Activated CD8-positive, alpha-beta memory T cell treated with anti-CD3 and anti-CD28 coated beads, Interleukin-2, amount 10 ng/mL, durations not matched to agents 7 days and 5 days (primary cell): Measurements from ENCODE around the gene GIMAP6. TPM values are rescaled to one million over a fixed set of nuclear protein-coding genes. Genes with fewer than 3 reads are reported as not detected.
"Not testable (repeated sequence)": the region's sequence is repeated elsewhere in the genome, so short reads cannot be mapped to it uniquely, and the experiment has no call there.

Experiments
- ATAC-seq: fragments of 150-1000 bp; cut with Tn5 transposase; one replicate; pipeline ENCODE4 v1.10.0; 2021; ENCODE audit warnings: moderate library complexity
- CTCF ChIA-PET: fragments of 350-600 bp; sonication (Branson Sonifier 250); formaldehyde crosslinking; loops from one replicate; lab custom pipeline; 2021; ENCODE audit warnings: antibody characterized with exemption; lab: Charles Lee
- DNase-seq: peaks from one replicate; pipeline ENCODE4 v3.0.0-alpha.2; 2020
- H3K27ac Mint-ChIP-seq: one replicate; pipeline ENCODE4 v1.8.0; 2021; ENCODE audit warnings: mild to moderate bottlenecking, mixed read lengths
- H3K27me3 Mint-ChIP-seq: one replicate; pipeline ENCODE4 v1.8.0; 2021; ENCODE audit warnings: mixed read lengths
- H3K36me3 Mint-ChIP-seq: one replicate; pipeline ENCODE4 v1.8.0; 2021; ENCODE audit warnings: mild to moderate bottlenecking, mixed read lengths
- H3K4me1 Mint-ChIP-seq: one replicate; pipeline ENCODE4 v1.8.0; 2021; ENCODE audit warnings: mixed read lengths
- H3K4me3 Mint-ChIP-seq: one replicate; pipeline ENCODE4 v1.8.0; 2021; ENCODE audit warnings: mild to moderate bottlenecking, moderate library complexity, mixed read lengths
- H3K9me3 Mint-ChIP-seq: one replicate; pipeline ENCODE4 v1.8.0; 2022; ENCODE audit warnings: low read depth, mixed read lengths
- total RNA-seq, 2 experiments: library from RNA; stranded (reverse); gene quantifications; one replicate each; pipeline ENCODE4 v1.2.3, GENCODE V29; 2021

Gene GIMAP6
- total RNA-seq, 2 experiments from 2014 or later, result 54.6 to 65.0 TPM

DNA sequence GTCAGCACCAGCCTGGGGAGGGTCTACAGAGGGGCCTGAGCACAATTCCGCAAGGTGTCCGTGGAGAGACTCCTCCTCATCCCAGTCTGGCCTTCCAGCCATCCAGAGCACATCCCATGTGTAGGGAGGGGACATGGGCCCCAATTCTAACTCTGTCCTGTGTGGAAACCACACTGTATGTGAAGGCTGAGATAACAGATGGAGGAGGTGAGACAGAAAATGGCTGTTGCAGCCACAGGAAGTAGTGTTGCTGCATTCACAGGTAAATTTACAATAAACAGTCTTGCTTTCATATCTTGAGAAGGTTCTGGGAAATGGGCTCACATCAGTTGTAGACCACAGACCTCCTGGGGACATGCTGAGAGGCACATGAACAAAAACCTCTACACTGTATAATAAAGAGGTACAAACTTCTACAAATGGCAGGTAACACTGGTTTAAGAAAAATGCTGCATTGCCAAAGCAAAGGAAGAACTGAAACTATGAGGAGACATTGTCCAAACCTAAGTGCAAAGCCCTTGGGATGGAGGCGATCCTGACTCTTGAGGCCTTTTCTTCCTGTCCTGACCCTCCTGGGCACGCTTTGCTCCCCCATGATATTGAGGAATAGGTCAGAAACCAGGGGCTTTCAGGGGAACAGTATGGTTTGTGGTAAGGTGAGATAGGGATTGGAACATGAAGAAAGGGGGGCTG is 31.8 kb upstream of the GIMAP6 start:
- DNase-seq (peak; percentile 82), ATAC-seq (peak; percentile 43)
- H3K4me3 Mint-ChIP-seq, result peak overlapping the region; percentile 52
- peaks cover 3% of the 10 kb centered on the region for H3K9me3 Mint-ChIP-seq
- peaks cover 79% of the 10 kb centered on the region for H3K4me1 Mint-ChIP-seq
- H3K27ac Mint-ChIP-seq, result peak overlapping the region; percentile 93
- peaks cover 33% of the 10 kb centered on the region for H3K36me3 Mint-ChIP-seq
- no peaks in the 10 kb centered on the region for H3K27me3 Mint-ChIP-seq
- CTCF ChIA-PET, result interaction anchor here (1.0 kb wide), 1 partner anchor 213 kb away, joined by 4 read pairs; no protein-coding TSS in a partner anchor

DNA sequence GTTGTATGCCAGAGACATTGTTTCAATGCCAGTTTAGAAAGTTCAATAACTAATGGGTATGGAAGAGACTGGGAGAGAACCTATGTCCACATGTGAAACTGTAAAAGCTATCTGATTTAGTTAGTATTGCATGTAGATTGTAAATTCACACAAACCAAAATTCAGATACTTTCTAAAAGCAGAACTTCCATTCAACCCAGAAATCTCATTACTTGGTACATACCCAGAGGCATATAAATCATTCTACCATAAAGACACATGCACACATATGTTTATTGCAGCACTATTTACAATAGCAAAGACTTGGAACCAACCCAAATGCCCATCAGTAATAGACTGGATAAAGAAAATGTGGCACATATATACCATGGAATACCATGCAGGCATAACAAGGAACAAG is 30.6 kb upstream of the GIMAP6 start:
- peaks cover 36% of the 10 kb centered on the region for H3K36me3 Mint-ChIP-seq
- DNase-seq, H3K9me3 Mint-ChIP-seq, ATAC-seq, CTCF ChIA-PET, H3K27me3 Mint-ChIP-seq, H3K4me3 Mint-ChIP-seq: not testable (repeated sequence)
- H3K4me1 Mint-ChIP-seq, result peaks cover 68% of the 10 kb centered on the region
- peak overlapping the region; percentile 93 for H3K27ac Mint-ChIP-seq

DNA sequence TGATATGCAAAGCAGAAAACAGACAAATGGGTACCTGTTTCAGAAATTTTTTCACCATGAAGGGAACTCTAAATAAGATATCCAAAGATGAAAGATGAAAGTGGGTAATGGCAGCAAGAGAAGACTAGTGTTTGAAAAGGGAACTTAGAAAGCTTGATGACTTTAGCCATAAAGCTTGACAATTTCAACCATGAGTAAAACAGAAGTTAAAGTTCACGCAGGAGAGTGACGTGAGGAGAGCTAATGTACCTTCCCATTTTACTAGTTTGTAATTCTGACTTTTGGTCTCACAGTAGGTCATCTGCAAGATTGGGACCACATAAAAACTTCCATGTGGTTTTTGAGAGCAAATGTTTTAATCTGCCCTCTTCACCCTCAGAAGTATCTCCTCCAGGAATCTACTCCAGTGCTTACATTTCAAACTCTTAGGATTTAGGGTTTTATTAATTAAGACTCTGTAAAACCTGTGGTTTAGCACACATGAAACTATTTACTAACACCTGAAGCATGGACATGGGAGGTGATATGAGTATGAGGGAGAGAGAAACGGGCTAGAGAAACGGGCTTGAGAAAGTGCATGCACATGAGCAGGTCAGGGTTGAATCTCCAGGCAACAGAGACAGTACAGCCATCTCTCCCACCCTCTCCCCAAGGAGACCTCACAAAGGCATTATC is 28.9 kb upstream of the GIMAP6 start:
- no peak overlapping the region for H3K27ac Mint-ChIP-seq
- CTCF ChIA-PET, result interaction anchor here (0.6 to 1.0 kb wide), 2 partner anchors 85 to 212 kb away, joined by 3 read pairs; no protein-coding TSS in a partner anchor

DNA sequence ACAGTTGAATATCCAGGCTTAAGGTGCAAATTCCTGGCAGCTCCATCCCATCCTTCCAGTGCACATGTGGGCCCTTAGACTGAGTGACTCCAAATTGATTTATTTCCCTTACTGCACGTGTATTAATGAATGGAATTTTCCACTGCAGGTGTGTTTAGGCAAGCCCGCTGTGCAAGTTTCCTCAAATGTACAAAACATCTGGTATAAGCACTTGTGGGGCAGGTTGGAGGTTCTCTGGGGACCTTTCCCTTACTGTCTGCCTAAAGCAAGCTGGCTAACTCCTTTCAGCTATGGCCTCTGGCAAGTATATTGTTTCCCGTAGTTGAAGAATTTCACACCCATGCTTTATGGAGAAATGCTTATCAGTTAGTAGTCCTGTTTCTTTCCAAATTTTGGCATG is 25.3 kb upstream of the GIMAP6 start:
- H3K36me3 Mint-ChIP-seq, result peaks cover 57% of the 10 kb centered on the region

More for the DNA sequence above, 28.9 kb upstream of the GIMAP6 start:
- DNase-seq (no peak), ATAC-seq (no peak)
- peaks cover 10% of the 10 kb centered on the region for H3K9me3 Mint-ChIP-seq
- H3K4me1 Mint-ChIP-seq, result peaks cover 50% of the 10 kb centered on the region
- peaks cover 42% of the 10 kb centered on the region for H3K36me3 Mint-ChIP-seq
- H3K4me3 Mint-ChIP-seq, result no peak overlapping the region
- no peaks in the 10 kb centered on the region for H3K27me3 Mint-ChIP-seq

DNA sequence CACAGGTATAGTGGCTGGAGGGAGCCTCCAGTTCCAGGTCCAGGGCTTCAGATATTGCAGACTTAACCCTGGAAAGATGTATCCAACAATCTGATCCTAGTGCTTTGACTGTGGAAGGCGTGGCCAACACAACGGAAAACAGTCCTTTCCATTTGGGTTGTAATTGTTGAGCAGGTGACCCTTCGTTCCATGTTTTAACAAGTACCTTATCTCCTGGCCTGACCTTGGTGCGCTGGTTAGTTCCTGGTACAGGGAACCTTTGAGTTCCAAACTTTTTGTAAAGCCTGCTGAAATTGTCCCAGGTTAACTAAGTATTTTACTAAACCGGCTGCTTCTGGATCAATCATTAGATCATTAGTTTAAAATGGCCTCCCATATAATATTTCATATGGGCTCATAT is 23.9 kb upstream of the GIMAP6 start:
- H3K27me3 Mint-ChIP-seq, result no peaks in the 10 kb centered on the region
- peaks cover 13% of the 10 kb centered on the region for H3K9me3 Mint-ChIP-seq
- CTCF ChIA-PET, result no interaction called here
- H3K4me3 Mint-ChIP-seq, result no peak overlapping the region
- H3K27ac Mint-ChIP-seq, result no peak overlapping the region
- H3K4me1 Mint-ChIP-seq, result peaks cover 6% of the 10 kb centered on the region
- no peak for ATAC-seq
- peaks cover 61% of the 10 kb centered on the region for H3K36me3 Mint-ChIP-seq
- no peak for DNase-seq

More for the DNA sequence above, 25.3 kb upstream of the GIMAP6 start:
- no peaks in the 10 kb centered on the region for H3K27me3 Mint-ChIP-seq
- DNase-seq (no peak), ATAC-seq (no peak)
- CTCF ChIA-PET, result no interaction called here
- no peak overlapping the region for H3K27ac Mint-ChIP-seq
- H3K4me1 Mint-ChIP-seq, result peaks cover 17% of the 10 kb centered on the region
- H3K4me3 Mint-ChIP-seq, result no peak overlapping the region
- peaks cover 13% of the 10 kb centered on the region for H3K9me3 Mint-ChIP-seq

DNA sequence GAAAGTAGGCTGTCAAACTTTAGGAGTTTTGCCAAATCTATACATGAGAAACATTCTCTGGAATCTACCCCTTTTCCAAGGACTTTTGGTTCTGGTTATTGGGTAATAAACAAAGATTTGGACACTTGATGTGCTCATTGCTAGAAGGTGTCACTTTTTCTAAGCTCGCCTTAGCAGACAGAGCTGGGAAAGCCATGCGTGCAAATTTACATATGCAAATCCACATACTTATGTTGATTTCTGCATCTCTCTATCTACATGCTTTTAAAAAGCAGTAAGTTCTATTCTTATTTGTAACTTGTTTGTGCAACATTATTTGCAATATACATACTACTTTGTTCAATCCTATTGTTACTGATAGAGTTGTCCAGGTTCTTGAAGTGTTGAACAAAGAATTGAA is 22.5 kb upstream of the GIMAP6 start:
- Mint-ChIP-seq H3K9me3 (peaks cover 11% of the 10 kb centered on the region), H3K36me3 (peaks cover 58% of the 10 kb centered on the region), H3K27ac (no peak overlapping the region), H3K4me3 (no peak overlapping the region), H3K27me3 (no peaks in the 10 kb centered on the region), H3K4me1 (peaks cover 2% of the 10 kb centered on the region)
- no peak for ATAC-seq
- CTCF ChIA-PET, result no interaction called here
- no peak for DNase-seq

DNA sequence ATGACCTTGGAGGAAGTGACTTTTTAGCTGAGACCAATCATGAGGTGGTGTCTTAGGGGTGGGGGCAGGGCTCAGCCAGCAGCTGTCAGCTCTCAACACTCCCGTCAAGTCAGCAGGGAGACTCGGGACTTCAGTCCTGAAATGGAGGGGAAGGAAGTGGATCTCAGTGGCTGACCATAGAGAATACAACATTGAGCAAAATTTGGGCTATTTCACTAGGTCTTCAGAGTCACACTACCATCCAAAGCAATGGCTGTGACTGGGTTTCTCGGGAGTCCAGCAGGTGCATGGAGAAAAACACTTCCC is 16.8 kb upstream of the GIMAP6 start:
- peaks cover 8% of the 10 kb centered on the region for H3K9me3 Mint-ChIP-seq
- H3K27ac Mint-ChIP-seq, result no peak overlapping the region

DNA sequence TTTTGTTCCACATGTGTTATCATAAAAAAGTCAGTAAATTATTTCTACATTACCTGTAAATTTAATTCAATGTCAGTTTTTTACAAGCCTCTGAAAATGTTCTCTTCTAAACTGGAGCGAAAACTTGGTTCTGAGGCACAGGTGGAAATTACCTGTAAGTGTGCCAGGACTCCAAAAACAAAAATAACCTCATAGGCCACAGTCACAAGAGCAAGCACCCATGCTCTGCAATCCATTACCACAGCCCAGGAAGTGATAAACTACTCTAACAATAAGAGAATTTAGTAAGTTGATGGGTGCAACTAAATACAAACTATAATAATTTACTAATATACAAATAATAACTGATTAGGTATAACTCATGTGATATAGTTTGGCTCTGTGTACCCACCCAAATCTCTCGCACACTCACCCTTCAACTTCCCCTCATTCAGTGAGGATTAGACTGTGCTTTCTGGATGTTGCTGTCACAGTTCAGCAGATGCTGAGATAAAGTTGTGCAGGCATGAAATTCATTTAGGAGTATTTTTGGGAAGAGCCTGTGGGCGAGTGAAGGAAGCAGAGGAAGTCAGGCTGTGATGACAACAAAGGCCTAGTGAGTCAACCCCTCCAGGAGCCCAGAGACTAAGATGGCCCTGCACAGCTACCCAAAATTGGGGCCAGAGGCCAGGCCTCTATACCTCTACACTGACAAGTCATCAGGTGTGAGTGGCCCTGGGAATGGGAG is 16.3 kb upstream of the GIMAP6 start:
- CTCF ChIA-PET, result interaction anchor here (1.4 kb wide), 1 partner anchor 9 kb away, joined by 3 read pairs; no protein-coding TSS in a partner anchor
- peaks cover 22% of the 10 kb centered on the region for H3K4me1 Mint-ChIP-seq
- H3K4me3 Mint-ChIP-seq, result no peak overlapping the region
- H3K9me3 Mint-ChIP-seq, result peaks cover 10% of the 10 kb centered on the region
- H3K27me3 Mint-ChIP-seq, result no peaks in the 10 kb centered on the region
- ATAC-seq, result no peak
- no peak overlapping the region for H3K27ac Mint-ChIP-seq
- H3K36me3 Mint-ChIP-seq, result peaks cover 48% of the 10 kb centered on the region
- no peak for DNase-seq

More for the DNA sequence above, 16.8 kb upstream of the GIMAP6 start:
- Mint-ChIP-seq H3K36me3 (peaks cover 48% of the 10 kb centered on the region), H3K4me1 (peaks cover 24% of the 10 kb centered on the region), H3K4me3 (no peak overlapping the region), H3K27me3 (no peaks in the 10 kb centered on the region)
- ATAC-seq (no peak), DNase-seq (no peak)
- CTCF ChIA-PET, result interaction anchor here (1.2 kb wide), 1 partner anchor 17 kb away, joined by 3 read pairs; no protein-coding TSS in a partner anchor

DNA sequence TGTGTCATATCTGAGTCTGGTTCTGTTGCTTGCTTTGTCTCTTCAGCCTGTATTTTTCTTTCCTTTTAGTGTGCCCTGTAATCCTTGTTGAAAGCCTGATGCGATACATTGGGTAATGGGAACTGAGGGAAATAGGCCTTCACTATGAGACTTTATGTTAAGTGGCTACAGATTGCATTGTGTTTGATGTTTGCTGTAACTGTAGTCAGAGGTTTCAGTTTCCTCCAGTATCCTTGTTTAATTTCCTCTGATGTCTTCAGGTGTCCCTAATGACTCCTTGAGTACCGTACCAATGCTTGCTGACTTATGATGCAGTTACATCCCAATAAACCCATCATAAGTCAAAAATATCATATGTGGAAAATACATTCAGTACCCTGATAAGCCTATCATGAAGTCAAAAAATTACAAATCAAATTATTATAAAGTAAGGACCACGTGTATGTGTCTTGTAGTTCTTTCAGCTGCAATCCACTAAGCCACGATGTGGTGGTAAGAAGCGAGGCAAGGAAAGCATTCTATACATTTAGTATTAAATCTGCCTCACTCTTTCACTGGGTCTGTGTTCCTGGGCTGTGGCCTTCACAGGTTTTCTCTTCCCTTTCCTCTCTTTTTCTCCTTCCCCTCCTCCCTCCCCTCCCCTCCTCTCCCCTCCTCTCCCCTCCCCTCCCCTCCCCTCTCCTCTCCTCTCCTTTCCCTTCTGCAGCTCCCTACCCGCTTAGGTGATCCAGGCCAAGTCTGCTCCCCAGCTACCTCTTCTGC is 13.3 kb upstream of the GIMAP6 start:
- Mint-ChIP-seq H3K9me3 (peaks cover 15% of the 10 kb centered on the region), H3K36me3 (peaks cover 40% of the 10 kb centered on the region), H3K4me3 (no peak overlapping the region), H3K27me3 (no peaks in the 10 kb centered on the region), H3K4me1 (peaks cover 22% of the 10 kb centered on the region), H3K27ac (no peak overlapping the region)
- DNase-seq (no peak), ATAC-seq (no peak)
- CTCF ChIA-PET, result no interaction called here

DNA sequence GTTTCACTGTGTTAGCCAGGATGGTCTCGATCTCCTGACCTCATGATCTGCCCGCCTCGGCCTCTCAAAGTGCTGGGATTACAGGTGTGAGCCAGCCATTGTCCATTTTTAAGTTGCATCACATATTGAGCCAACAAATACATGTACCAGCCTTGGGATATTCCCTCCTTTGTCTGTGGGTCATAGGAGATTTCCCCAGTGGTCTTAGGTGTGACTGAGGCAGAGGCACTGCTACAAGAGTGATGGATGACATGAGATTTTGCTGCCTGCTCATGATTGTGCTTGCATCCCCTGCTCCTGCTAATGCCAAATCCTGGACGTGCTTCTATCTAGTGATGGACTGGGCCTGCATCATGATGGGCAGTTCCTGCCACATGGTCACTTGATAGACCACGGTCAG is 10.7 kb upstream of the GIMAP6 start:
- Mint-ChIP-seq H3K27me3 (no peaks in the 10 kb centered on the region), H3K4me1 (peaks cover 9% of the 10 kb centered on the region), H3K27ac (no peak overlapping the region), H3K4me3 (no peak overlapping the region), H3K36me3 (peaks cover 50% of the 10 kb centered on the region), H3K9me3 (peaks cover 29% of the 10 kb centered on the region)
- CTCF ChIA-PET, result no interaction called here
- DNase-seq (no peak), ATAC-seq (no peak)

DNA sequence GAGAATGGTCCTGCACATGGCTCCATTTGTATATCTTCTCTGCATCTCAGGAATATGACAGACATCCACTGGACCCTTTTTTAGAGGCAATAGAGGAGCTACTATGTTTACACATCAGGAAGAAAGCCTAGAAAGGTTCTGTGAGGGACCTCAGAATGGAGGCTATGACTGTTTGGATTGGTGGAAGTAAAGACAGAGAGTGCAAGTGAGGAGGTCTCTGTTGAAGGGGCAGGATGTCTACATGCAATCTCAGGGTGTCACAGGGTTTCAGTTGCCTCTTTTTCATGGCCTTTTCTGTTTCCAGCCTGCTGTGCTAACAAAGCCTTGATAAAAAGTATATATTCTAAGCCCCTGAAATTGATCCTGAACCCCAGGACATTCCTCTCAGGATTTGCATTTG is 9.7 kb upstream of the GIMAP6 start:
- H3K4me3 Mint-ChIP-seq, result no peak overlapping the region
- H3K36me3 Mint-ChIP-seq, result peaks cover 59% of the 10 kb centered on the region
- DNase-seq, result no peak
- no peak overlapping the region for H3K27ac Mint-ChIP-seq
- peaks cover 9% of the 10 kb centered on the region for H3K4me1 Mint-ChIP-seq
- H3K9me3 Mint-ChIP-seq, result peaks cover 36% of the 10 kb centered on the region
- H3K27me3 Mint-ChIP-seq, result no peaks in the 10 kb centered on the region
- CTCF ChIA-PET, result no interaction called here
- no peak for ATAC-seq

DNA sequence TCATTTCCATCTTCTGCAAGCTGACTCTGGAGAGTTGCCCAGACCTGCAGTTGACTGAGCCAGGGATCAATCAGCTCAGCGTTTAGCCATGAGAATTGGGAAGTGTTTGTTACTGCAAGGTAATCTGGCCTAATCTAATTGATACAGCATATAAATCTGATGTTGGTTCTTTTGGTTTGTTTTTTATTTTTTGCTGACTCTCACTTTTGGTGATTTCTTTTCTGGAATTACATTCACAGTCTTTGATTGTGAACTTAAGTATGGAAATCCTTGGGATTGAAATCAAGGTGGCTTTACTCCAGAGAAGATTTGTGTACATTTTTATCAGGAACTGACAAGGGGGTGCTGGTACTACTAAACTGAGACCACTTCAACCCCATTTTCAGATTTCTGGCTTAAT is 1.7 kb upstream of the GIMAP6 start:
- Mint-ChIP-seq H3K9me3 (peaks cover 30% of the 10 kb centered on the region), H3K27me3 (no peaks in the 10 kb centered on the region), H3K27ac (peak overlapping the region; percentile 16), H3K4me3 (no peak overlapping the region), H3K4me1 (peaks cover 47% of the 10 kb centered on the region), H3K36me3 (peaks cover 71% of the 10 kb centered on the region)
- CTCF ChIA-PET, result interaction anchor here (2.1 kb wide), 1 partner anchor 19 kb away, joined by 4 read pairs; no protein-coding TSS in a partner anchor
- ATAC-seq, result no peak
- DNase-seq, result no peak
